GM06990 (cell line): ENCODE results near the gene CYSRT1.
"Not testable (repeated sequence)": the region's sequence is repeated elsewhere in the genome, so short reads cannot be mapped to it uniquely, and the experiment has no call there.

Experiments used
- DNase-seq: peaks from one replicate; pipeline ENCODE4 v3.0.0-alpha.2; 2011; ENCODE audit not compliant: insufficient read length; ENCODE audit errors: extremely low read depth
- H3K27me3 ChIP-seq: replicated peaks from 2 replicates; pipeline ENCODE4 v1.6.0; 2011; ENCODE audit warnings: low read length; ENCODE audit not compliant: control insufficient read depth, insufficient read depth
- H3K36me3 ChIP-seq: 2 replicates; pipeline ENCODE4 v1.5.1; 2011; ENCODE audit warnings: low read length; ENCODE audit not compliant: control insufficient read depth, insufficient read depth
- H3K4me3 ChIP-seq: replicated peaks from 2 replicates; pipeline ENCODE4 v1.5.1; 2011; ENCODE audit warnings: low read depth, mild to moderate bottlenecking, control low read depth, low read length
- CTCF ChIP-seq: IDR thresholded peaks from 2 replicates; pipeline ENCODE4 v1.5.1; 2011; ENCODE audit warnings: low read length, control low read depth, mild to moderate bottlenecking, inconsistent platforms; ENCODE audit not compliant: insufficient read depth, poor library complexity, severe bottlenecking

CYSRT1 gene

GRCh38 chr9:137235424-137236237 is 10.7 kb downstream of the CYSRT1 start:
- TF ChIP-seq CTCF: peak; percentile 13
- no peak for DNase-seq

GRCh38 chr9:137236238-137236935 is 11.4 kb downstream of the CYSRT1 start:
- H3K27me3 ChIP-seq: no peaks in the 10 kb centered on the region; the same call in 1 of the 2 replicates
- peak; percentile 99 for TF ChIP-seq CTCF
- H3K36me3 ChIP-seq: no peaks in the 10 kb centered on the region
- peak overlapping the region; percentile 31; the same call in 1 of the 2 replicates for H3K4me3 ChIP-seq
- DNase-seq: peak; percentile 85

More at GRCh38 chr9:137235424-137236237, 10.7 kb downstream of the CYSRT1 start:
- H3K4me3 ChIP-seq: no peak overlapping the region
- H3K27me3 ChIP-seq: no peaks in the 10 kb centered on the region; the same call in 1 of the 2 replicates
- no peaks in the 10 kb centered on the region for H3K36me3 ChIP-seq

- H3K27me3 ChIP-seq: no peaks in the 10 kb centered on the region; the same call in 1 of the 2 replicates
- peak overlapping the region; percentile 31; the same call in 1 of the 2 replicates for H3K4me3 ChIP-seq
- H3K36me3 ChIP-seq: peaks cover under 1% of the 10 kb centered on the region
- no peak for TF ChIP-seq CTCF
- no peak for DNase-seq
Observed at GRCh38 chr9:137236936-137237421, 12.0 kb downstream of the CYSRT1 start.

- no peak for TF ChIP-seq CTCF
- Histone ChIP-seq H3K27me3 (no peaks in the 10 kb centered on the region; the same call in 1 of the 2 replicates), H3K4me3 (no peak overlapping the region), H3K36me3 (peaks cover 10% of the 10 kb centered on the region)
- no peak for DNase-seq
Observed at GRCh38 chr9:137237759-137238726, 13.1 kb downstream of the CYSRT1 start.

- H3K27me3 ChIP-seq, DNase-seq: not testable (repeated sequence)
- Histone ChIP-seq H3K36me3 (peaks cover 18% of the 10 kb centered on the region), H3K4me3 (peak overlapping the region; percentile 80)
Observed at GRCh38 chr9:137239541-137240200, 14.7 kb downstream of the CYSRT1 start.
